GM21367 (cell line): ENCODE results near the gene AOPEP.

ENCODE experiments used
- ATAC-seq: cut with Tn5 transposase; IDR thresholded peaks from one replicate; pipeline ENCODE4 v1.9.1; 2021; ENCODE audit not compliant: unreplicated experiment

The AOPEP gene

DNA sequence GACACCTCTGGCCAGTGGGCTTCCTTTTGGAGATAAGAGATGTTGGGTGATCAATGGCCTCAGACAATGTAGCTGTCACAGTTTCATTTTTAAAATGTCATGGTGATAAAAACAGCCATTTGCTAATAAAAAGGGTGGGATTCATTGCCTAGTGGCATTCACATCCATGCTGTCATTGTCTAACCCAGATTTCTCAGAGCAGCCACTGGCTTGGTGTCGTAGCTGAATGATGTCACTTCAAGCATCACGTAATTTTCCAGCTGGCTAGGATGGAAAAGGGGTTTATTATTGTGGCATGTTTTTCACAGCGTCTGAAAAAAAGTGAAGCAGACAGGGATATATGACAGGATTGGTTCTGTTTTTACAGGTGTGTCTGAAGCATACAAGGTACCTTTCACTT, 184.7 kb downstream of the AOPEP start:
- ATAC-seq: no peak

DNA sequence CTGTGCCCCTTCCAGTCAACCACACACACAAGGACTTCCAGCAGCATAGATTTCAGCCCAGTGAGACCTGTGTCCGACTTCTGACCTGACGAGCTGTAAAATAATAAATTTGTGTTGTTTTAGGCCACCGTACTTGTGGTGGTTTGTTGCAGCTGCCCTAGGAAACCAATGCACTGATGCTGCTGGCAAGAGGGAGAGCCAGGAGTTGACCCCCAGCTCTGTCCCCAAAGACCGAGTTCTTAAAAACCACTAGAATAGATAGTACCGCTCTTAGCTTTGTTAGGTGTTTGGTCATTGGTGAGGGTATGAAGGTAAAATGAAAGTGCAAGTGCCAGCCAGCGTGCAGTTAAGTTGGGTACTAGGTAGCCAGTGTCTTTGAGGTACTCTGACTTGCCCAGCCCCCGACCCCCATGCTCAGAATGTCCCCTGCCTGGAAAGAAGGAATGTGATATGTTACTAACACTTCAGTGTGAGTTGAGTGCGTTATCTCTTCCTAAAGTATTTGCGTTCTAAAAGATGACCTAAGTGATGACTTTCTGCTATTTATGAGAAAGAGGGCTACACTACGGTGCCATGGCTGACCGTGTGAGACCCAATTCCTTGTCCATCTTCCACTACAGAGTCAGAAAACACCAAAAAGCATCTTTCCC, 185.6 kb downstream of the AOPEP start:
- no peak for ATAC-seq

DNA sequence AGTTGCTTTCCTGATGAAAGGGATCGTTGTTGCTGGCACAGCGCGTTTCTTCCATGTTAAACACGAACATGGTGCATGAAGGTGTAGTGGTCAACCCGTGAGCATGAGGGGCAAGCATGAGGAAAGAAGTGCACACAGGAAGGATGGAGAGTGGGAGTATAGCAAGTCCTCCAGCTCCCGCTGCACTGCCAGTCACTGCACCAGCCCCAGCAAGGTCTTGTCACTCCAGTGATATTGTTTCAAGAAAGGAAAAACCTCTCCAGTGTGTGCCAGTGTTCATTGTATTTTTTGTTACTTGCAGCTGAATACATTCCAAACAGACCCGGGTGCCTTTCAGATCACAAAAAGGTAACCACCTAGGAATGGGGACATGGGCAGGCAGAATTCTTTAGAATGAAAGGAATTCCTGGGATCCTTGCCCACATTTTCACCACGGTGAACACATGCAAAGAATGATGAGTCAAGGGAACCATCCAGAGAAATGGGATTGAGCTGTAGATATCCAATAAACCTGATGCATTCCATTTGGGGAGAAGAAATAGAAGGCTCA, 186.3 kb downstream of the AOPEP start:
- no peak for ATAC-seq

DNA sequence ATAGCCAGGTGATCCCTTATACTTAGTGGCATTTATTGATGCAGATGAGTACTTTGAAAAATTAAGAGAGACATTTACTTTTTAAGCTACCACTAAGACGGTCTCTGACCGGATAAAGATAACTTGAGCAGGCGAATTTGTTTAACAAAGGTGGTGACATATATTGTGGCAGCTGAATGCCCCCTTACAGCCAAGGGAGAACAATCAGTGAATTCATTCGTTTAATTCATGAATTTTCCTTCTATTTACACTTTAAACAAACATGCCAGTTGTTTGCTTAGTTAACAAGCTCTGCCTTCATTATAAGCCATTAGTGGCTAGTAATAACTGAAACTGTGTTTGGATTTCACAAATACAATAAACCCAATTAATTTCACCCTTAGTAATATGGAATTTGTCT, 187.1 kb downstream of the AOPEP start:
- no peak for ATAC-seq

DNA sequence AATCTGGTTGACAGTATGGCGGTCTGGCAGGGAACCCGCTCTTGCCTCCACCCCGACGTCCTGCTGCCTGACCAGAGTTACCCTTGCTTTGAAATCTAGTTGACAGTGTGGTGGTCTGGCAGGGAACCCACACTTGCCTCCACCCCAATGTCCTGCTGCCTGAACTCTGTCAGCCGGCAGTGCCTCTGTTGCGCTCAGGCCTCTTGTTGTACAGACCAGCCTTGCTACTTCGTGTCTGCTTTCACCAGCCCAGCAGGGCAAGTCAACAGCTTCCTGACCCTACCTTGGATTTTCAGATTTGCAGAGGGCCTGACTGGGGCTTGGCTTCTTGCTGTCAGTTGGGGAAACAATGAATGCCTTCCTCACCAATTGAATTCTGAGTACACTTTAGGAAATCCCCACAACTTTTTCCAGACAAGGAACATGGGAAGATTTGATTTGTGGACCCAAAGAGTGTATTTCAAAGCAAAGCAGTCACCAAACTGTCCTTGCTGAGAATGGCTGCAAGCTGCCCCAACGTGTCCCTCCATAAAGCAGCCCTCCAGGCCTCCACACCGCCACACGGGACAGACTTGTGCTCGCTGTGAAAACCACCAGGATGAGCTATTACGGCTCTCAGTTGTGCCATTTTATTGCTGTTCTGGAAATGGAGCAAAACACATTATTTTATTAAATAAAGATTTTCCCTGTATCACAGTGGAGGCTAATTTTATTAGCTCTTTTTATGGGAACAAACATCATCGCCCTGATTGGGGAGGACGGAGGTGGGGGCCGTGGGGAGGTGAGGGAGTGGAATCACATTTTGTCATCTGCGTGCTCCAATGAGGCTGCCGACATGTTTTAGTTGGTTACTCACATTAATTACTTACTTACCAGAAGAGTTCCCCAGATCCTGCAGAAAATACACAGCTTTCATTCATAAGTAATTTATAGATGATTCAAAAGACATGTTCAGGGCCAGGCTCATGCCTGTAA, 189.3 kb downstream of the AOPEP start:
- ATAC-seq: no peak

DNA sequence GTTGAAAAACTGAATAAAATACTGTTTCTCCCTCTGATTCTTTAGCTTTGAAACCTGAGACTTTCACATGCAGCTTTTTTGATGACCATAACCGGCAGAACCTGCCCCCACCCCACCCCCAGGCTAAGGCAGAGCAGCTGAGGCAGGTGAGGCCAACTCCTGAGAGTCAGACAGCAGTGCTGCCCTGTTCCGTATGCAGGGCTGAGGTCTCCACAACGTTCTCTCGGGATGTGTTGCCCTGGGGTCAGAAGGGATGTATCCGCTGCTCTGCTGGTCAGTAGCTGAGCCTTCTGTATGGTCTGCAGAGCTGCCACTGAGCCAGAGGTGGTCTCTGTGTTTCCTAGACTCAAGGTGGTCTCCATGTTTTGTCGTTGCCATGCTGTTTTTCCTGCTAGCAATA, 190.5 kb downstream of the AOPEP start:
- ATAC-seq: no peak

DNA sequence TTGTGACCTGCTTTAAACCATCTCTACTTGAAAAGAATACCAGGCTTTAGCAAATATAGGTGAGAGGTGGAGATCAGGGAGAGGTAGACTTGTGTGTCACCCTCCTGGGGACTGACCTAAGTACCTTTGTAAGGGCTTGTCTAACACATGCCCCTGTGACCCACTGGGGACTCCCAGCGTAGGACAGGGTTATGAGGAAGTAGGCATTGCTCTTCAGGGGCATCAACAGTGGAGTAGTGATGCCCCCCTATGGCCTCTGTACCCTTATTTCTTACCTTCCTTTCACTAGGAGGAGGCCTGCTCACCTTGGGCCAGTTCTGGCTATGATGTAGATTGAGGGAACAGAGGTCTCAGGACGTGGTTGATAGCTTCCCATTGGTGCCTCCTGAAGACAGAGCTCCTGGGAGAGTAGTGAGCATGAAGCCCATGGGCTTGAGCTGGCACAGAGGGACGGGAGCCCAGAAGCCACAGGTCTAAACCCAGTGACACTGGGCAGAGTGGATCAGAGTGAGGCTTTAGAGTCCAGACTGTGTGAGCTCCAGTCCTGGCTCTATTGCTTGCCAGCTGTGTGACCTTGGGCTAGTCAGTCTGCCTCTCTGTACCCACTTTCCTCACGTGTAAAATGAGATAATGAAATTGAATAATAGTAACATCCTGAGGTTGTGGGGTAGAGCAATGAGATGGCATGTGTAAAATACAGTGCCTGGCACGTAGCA, 191.7 kb downstream of the AOPEP start:
- ATAC-seq: no peak

DNA sequence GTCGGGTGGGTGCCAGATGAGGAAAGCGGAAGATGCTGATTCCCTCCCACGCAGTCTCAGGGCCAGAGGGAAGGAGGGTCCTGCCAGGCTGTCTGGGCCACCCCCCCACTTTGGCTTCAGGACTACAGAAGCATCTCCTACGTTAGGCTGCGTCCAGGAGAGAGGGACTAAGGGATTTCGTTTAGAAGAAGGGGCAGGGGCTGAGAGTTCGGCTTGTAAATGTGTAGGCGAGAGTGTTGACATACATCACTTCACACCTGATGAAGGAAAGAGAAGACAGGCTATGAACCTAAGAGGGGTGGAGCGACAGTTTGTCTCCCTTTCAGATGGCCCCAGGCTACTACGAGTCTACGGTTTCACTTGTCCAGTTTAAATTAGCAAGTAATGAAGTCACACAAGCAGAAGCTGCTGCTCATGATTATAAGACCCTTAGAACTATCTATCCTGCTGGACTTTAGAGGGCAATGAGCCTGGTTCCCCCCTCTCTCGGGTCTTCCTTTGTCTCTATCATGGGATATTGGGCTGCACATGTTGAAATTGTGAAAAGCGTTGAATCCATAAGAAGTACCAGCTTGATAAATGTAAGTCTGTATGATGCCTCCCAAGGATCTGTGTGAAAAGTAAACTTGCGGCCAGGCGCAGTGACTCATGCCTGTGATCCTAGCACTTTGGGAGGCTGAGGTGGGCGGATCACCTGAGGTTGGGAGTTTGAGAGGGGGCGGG, 193.0 kb downstream of the AOPEP start:
- no peak for ATAC-seq

DNA sequence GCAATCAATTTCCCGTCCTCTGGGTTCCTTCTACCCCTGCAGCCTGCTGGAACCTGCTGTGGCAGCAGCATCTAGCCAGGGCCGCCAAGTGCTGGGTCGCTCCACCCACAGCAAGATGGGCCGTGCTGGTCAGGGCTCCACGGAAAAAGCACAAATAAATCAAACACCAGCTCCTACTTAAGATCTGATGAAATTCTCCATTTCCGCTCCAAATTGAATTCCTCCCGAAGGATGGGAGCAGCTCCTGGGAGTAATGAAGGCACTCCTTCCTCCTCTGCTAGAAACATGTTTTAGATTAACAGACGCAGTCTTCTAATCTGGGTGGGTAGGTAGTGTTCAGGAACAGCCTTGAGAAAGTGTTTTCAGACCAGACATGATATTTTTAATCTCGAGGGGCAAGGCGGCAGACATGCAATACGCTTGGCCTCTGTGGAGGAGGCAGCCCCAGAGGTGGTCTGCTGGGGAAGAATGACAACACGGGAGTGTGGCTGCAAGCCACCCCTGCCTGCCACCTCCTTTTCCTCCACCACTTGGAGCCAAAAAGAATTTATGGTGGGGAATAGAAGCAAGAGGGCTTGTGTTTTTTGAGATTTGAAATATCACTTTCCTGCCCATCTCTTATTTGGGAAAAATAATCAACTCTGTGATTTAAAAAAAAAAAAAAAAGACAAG, 194.1 kb downstream of the AOPEP start:
- no peak for ATAC-seq

DNA sequence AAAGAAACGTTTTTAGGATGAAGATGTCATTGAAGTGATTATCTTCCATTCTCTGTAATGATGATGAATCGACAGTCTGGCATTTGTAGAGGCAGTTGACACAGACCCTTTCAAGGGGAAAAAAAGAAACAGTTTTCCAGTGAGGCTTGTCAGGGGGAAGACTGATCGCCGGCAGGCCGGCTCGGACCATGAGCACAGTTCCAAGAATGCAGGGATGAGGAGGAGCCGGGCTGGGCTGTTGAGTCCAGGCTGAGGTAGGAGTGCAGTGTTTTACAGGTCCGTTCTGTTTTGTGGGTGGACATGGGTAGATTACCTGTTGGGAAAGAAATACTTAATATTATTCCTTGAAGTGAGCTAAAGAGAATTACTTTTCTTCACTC, 194.6 kb downstream of the AOPEP start:
- ATAC-seq: no peak

DNA sequence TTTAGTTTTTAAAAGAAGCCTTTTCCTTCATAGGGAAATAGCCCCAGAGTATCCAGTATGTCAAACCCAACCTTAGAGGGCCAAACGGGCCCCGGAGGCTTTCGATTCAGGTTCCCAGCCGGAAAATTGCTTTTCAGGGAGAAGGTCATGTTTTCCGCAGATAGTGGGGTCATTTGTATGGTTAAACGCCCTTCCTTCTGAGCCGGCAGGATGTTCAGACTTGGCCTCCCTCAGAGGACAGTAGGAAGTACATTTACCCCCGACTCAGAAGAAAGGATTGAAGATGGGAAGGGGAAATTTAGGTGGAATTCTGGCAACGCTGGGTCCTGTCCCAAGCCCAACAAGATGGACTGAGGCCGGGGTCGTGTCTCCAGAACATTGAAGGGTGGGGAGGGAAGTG, 195.2 kb downstream of the AOPEP start:
- no peak for ATAC-seq

DNA sequence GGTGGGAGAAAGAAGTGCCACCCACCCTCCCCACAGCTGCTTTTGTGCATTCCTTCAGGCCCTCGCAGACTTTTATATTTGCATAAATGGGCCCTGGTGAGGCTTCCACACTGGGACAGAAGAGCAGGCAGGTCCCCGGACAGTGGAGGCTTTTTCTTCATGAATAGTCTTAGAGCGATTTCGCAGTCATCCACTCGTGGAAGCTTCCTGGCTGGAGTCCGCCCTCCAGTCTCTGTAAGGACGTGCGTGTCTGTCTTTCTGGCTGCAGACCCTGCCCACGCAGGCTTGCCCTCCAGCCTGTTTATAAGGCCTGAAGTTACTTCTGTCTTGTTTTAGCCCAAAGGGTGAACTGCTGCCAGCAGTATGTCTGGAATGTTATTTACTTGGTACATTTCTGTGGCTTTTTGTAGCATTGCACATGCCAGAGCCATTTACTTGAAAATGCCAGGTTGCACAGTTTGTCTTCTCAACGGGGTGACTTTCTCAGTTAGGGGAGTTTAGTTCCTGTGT, 195.7 kb downstream of the AOPEP start:
- no peak for ATAC-seq

DNA sequence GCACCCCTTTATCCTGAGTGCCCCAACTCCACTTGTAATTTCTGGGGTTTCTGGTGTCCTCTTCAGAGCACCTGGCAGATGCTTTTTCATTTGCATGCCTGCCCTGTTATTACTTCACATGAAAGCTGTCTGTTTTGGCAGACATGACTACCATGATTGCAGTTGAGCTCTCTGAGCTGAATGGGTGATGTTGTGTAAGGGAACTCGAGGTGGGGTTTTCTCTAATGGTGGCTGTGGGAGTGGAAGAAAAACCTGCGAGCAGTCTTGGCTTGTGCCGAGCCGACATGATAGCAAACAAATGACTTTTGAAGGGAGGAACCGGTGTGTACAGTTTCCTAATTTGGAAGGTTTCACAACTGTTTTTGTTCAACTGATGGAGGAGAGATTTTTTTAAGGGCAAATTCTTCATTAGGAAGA, 196.2 kb downstream of the AOPEP start:
- ATAC-seq: no peak

DNA sequence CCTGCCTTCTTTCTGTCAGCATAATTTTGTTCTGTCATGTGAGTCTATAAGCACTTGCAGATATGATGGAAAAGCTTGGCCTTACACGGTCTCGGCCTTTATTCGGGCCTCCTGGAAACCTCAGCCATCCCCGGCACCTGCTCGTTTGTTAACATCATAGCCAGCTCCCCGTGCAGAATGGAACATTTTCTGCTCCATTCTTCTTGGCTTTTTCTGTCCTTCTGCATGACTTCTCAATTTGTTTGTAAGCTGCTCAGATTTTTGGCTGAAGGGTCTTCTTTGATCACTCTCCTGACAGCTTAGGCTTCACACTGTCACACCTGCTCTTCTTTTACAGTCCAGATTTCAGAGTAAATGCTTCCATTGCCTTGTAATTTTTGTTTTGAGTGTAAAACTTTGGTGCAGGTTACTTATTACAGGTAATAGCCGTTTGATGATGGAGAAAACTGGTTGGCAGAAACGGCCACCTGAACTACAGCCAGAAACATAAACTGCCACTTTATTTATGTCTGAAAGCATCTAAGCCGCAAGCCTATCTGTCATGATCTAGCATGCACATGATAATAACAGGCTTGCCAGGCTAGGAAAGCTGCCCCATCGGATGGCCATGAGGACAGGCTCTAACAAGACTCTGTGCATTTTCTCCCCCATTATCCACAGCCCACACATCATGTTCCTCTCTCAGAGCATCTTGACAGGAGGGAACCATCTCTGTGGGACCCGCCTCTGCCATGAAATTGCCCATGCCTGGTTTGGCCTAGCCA, 197.0 kb downstream of the AOPEP start:
- no peak for ATAC-seq

DNA sequence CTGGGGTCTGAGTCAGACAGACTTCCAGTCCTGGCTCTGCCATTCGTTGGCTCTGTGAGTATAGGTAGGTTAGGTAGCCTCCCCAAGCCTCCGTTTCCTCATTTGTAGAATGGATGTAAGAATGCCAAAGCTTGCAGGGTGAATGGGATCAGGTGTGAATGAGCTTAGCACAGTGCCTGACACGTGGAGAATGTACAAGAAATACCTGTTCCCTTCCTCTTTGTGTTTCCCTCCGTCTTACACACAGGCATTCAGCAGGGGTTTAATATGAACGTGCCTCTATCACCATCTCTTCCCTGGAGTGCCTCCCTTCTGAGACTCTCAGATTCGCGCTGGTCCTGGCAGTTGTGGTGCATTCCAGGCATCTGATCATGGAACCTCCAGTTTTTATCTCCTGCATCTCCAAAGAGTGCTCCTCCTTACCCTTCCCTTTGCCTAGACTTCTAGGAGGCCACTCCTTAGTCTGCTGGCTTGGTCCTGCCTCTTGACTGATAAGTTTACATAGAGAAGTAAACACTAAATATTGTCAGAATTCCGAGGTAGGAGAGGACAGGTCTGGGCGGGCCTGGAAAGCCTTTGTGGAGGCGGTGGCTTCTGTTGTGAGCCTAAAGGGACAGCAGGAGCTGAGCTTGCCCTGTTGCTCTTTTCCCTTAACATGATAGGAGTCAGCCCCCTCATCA, 199.4 kb downstream of the AOPEP start:
- ATAC-seq: no peak

DNA sequence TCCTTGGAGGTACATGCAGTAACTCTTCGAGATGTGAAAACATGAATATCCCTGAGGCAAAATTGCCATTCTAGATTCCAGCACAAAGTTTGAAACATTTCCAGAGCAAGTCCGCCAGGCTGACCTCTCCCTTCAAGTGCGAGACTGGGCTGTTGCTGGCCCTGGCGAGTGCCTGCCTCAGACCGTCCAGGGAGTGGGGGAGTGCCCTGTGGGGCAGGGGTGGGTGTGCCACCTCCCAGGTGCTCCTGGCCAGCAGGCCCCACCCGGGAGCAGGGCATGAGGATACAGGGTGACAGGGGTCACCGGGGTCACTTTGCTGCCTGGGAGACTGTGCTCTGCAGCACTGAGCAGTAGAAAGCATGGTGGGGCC, 199.9 kb downstream of the AOPEP start:
- ATAC-seq: no peak

DNA sequence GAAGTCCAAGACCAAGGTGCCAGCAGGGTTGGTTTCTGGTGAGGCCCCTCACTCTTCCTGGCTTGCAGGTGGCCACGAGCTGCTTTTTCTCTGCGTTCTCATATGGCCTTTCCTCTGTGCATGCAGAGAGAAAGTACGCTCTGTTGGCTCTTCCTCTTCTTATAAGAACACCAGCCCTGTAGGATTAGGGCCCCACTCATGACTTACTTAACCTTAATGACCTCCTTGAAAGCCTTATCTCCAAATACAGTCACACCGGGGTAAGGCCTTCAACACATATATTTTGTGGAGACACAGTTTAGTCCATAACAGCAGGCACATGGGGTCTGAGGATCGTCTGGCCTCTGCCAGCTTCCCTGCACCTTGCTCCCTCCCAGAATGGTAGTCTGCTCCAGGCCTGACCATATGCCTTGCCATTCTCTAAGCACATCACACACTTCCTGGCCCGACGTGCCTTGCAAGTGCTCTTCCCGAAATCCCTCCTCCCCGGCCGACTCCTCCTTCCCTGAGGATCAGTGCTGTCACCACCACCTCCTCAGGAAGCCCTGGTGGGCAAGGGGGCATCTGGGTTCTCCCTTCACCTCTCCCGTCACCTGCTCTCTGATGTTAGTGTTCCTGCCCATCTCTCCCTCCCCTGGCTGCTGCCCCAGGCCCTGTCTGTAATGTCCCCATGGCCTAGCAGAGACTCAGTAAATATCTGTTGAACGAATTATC, 200.7 kb downstream of the AOPEP start:
- ATAC-seq: no peak
